ENCODE data around the gene GRID1.

DNA sequence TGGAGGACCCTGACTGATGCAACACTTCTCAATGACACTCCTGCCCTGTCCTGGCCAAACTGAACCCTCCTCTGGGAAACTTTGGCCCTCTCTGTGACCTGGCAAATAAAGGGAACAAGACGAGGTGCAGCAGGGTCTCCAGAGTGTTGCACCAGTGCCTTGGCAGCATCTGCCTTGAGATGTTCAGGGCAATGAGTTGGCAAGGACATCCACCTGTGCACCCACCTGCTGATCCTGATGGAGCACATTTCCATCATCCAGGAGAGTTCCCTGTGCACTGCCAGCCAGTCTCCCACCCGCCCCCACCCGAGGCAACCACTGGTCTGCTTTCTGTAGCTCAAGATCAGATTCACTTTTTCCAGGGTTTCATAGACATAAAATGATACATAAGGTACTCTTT is 407.4 kb downstream of the GRID1 start:
- TF ChIP-seq, protein P1, sequence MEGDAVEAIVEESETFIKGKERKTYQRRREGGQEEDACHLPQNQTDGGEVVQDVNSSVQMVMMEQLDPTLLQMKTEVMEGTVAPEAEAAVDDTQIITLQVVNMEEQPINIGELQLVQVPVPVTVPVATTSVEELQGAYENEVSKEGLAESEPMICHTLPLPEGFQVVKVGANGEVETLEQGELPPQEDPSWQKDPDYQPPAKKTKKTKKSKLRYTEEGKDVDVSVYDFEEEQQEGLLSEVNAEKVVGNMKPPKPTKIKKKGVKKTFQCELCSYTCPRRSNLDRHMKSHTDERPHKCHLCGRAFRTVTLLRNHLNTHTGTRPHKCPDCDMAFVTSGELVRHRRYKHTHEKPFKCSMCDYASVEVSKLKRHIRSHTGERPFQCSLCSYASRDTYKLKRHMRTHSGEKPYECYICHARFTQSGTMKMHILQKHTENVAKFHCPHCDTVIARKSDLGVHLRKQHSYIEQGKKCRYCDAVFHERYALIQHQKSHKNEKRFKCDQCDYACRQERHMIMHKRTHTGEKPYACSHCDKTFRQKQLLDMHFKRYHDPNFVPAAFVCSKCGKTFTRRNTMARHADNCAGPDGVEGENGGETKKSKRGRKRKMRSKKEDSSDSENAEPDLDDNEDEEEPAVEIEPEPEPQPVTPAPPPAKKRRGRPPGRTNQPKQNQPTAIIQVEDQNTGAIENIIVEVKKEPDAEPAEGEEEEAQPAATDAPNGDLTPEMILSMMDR (IDR thresholded peaks at IDR 0.05), result no peak
- TF ChIP-seq ZFX (IDR thresholded peaks at IDR 0.05; ENCODE audit: borderline replicate concordance), result no peak

All from 22Rv1 (cell line).